Prostate gland (tissue), 2 donors: ENCODE measurements around the gene GPR55. TPM values are rescaled to one million over a fixed set of nuclear protein-coding genes. Genes with fewer than 3 reads are reported as not detected.

Experiments used
- DNase-seq: peaks from one replicate; pipeline ENCODE4 v3.0.0-alpha.2; 2019; ENCODE audit warnings: low spot score
- H3K27ac ChIP-seq, 2 donors: fragments of 200-600 bp; sonication (generic); 2 replicates each; pipeline ENCODE4 v1.5.1; 2017 to 2019
- H3K27me3 ChIP-seq: fragments of 200-600 bp; sonication (generic); replicated peaks from 2 replicates; pipeline ENCODE4 v1.5.1; 2019; ENCODE audit not compliant: insufficient read depth
- H3K36me3 ChIP-seq, 2 donors: fragments of 200-600 bp; sonication (generic); 1 replicate in 1 of 2; 2 replicates in 1 of 2; pipeline versions ENCODE4 v1.5.1 to v1.8.1; 2017 to 2019
- H3K4me1 ChIP-seq: fragments of 200-600 bp; sonication (generic); replicated peaks from 2 replicates; pipeline ENCODE4 v1.5.1; 2019
- H3K4me3 ChIP-seq, 2 donors: fragments of 200-600 bp; sonication (generic); 2 replicates each; pipeline ENCODE4 v1.5.1; 2017 to 2019
- H3K9me3 ChIP-seq: fragments of 200-600 bp; sonication (generic); 2 replicates; pipeline ENCODE4 v1.5.1; 2017
- POLR2A ChIP-seq: fragments of 450-650 bp; IDR thresholded peaks from one replicate; pipeline ENCODE4 v1.6.1; 2016; ENCODE audit warnings: antibody characterized with exemption, mild to moderate bottlenecking
- POLR2AphosphoS5 ChIP-seq: sonication (generic); formaldehyde crosslinking; IDR thresholded peaks from one replicate; pipeline ENCODE4 v1.6.1; 2017; ENCODE audit warnings: antibody characterized with exemption
- WGBS: methylation state at CpG from one replicate; pipeline ENCODE4 v1.1.5; 2018; 5-methylcytosine and 5-hydroxymethylcytosine counted together
- intact Hi-C: fragments of 100-400 bp; cut with DNase I; formaldehyde crosslinking; loops from one replicate; pipeline ENCODE4 v1.14.2; 2022
- total RNA-seq, 2 donors: library from RNA; depleted of rRNA; stranded (reverse); fragments of >200 nt; gene quantifications; one replicate each; pipeline ENCODE4 v1.1.0, GENCODE V29; 2016
- TF ChIP-seq, protein P1 (sequence below), 4 experiments: fragments of 200-600 bp in 2 of 4; fragments of 450-650 bp in 2 of 4; sonication (generic) in 2 of 4; IDR thresholded peaks; 1 replicate in 3 of 4; 2 replicates in 1 of 4; pipeline ENCODE4 v1.5.1; 2016 to 2019; ENCODE audit warnings: antibody characterized with exemption in 4 of 4, mild to moderate bottlenecking in 2 of 4, moderate library complexity in 2 of 4

The GPR55 gene
- total RNA-seq, 2 donors from 2014 or later = 0.77 to 3.0 TPM

GRCh38 chr2:230904856-230905447 lies 20.1 kb downstream of the GPR55 start:
- Histone ChIP-seq H3K9me3 (no peaks in the 10 kb centered on the region), H3K36me3 (no peaks in the 10 kb centered on the region), H3K27me3 (no peaks in the 10 kb centered on the region), H3K4me1 (no peaks in the 10 kb centered on the region), H3K4me3 (no peak overlapping the region), H3K27ac (no peak overlapping the region)
- TF ChIP-seq POLR2A = no peak
- TF ChIP-seq, protein P1, sequence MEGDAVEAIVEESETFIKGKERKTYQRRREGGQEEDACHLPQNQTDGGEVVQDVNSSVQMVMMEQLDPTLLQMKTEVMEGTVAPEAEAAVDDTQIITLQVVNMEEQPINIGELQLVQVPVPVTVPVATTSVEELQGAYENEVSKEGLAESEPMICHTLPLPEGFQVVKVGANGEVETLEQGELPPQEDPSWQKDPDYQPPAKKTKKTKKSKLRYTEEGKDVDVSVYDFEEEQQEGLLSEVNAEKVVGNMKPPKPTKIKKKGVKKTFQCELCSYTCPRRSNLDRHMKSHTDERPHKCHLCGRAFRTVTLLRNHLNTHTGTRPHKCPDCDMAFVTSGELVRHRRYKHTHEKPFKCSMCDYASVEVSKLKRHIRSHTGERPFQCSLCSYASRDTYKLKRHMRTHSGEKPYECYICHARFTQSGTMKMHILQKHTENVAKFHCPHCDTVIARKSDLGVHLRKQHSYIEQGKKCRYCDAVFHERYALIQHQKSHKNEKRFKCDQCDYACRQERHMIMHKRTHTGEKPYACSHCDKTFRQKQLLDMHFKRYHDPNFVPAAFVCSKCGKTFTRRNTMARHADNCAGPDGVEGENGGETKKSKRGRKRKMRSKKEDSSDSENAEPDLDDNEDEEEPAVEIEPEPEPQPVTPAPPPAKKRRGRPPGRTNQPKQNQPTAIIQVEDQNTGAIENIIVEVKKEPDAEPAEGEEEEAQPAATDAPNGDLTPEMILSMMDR (IDR thresholded peaks at IDR 0.05) = no peak
- no peak for TF ChIP-seq POLR2AphosphoS5
- WGBS = 85% methylated on average over 15 of the region's 15 CpGs
- no peak for DNase-seq
- intact Hi-C loops = no loop called here

- TF ChIP-seq, protein P1 (IDR thresholded peaks at IDR 0.05) = no peak
- TF ChIP-seq POLR2AphosphoS5 = no peak
- Histone ChIP-seq H3K9me3 (no peaks in the 10 kb centered on the region), H3K4me3 (no peak overlapping the region), H3K27ac (no peak overlapping the region), H3K36me3 (no peaks in the 10 kb centered on the region), H3K4me1 (no peaks in the 10 kb centered on the region), H3K27me3 (no peaks in the 10 kb centered on the region)
- DNase-seq = no peak
- intact Hi-C loops = loop anchor here (2.0 kb wide), 1 partner anchor 83 kb away; no protein-coding TSS in a partner anchor
- WGBS = 91% methylated on average over 19 of the region's 19 CpGs
Observed at GRCh38 chr2:230903231-230904150, 21.6 kb downstream of the GPR55 start.

GRCh38 chr2:230902180-230902899 lies 22.7 kb downstream of the GPR55 start:
- no peaks in the 10 kb centered on the region for H3K36me3 ChIP-seq
- no peaks in the 10 kb centered on the region for H3K9me3 ChIP-seq
- DNase-seq = no peak
- no peak overlapping the region for H3K4me3 ChIP-seq
- no peak overlapping the region for H3K27ac ChIP-seq
- no peak for TF ChIP-seq POLR2A
- no peak for TF ChIP-seq POLR2AphosphoS5
- TF ChIP-seq, protein P1 (IDR thresholded peaks at IDR 0.05) = peak in 2 of 4 experiments; percentile 39 to 50
- no peaks in the 10 kb centered on the region for H3K27me3 ChIP-seq
- intact Hi-C loops = loop anchor here (2.0 kb wide), 1 partner anchor 84 kb away; no protein-coding TSS in a partner anchor
- WGBS = 51% methylated on average over 8 of the region's 8 CpGs
- H3K4me1 ChIP-seq = no peaks in the 10 kb centered on the region

DNA sequence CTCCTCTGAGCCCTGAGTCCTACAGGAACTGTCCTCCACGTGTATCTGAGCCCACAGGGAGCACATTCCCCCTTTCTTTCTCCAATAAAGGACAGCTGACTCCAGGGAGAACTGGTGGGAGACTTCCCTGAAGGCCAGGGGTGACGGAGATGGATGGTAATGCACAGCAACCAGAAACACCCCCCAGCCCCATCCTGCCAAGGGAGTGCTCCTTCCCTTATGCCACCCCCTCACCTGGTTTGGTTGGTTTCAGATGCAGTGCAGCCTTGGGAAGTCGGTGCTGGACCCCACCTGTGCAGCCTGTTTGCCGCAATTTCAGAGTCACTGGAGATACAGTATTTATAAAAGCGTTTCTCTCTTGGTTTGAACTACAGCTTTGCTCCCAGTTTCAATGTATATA lies 24.0 kb downstream of the GPR55 start:
- Histone ChIP-seq H3K4me1 (no peaks in the 10 kb centered on the region), H3K36me3 (no peaks in the 10 kb centered on the region), H3K27ac (no peak overlapping the region), H3K27me3 (no peaks in the 10 kb centered on the region), H3K4me3 (no peak overlapping the region), H3K9me3 (no peaks in the 10 kb centered on the region)
- WGBS = 74% methylated on average over 5 of the region's 5 CpGs
- TF ChIP-seq POLR2AphosphoS5 (no peak), POLR2A (no peak)
- TF ChIP-seq, protein P1 (IDR thresholded peaks at IDR 0.05) = no peak
- intact Hi-C loops = no loop called here
- DNase-seq = no peak
